Neural cell (in vitro differentiated cells): ENCODE measurements around the gene EIF2B2. TPM values are rescaled to one million over a fixed set of nuclear protein-coding genes. Genes with fewer than 3 reads are reported as not detected.

Source experiments
- H2AFZ ChIP-seq: fragments of 200-600, 300-800 bp; sonication (generic), shearing (Covaris generic); 2 replicates; pipeline ENCODE4 v1.6.0; 2014; ENCODE audit warnings: low read depth, mild to moderate bottlenecking, antibody characterized with exemption, low read length, moderate library complexity
- H3F3A ChIP-seq: fragments of 200-600 bp; shearing (Covaris generic); 2 replicates; pipeline ENCODE4 v1.6.1; 2016; ENCODE audit warnings: mild to moderate bottlenecking, moderate library complexity, mixed read lengths, antibody characterized with exemption, low read length; ENCODE audit not compliant: insufficient read depth, poor library complexity, severe bottlenecking
- H3K27ac ChIP-seq: fragments of 200-600, 300-800 bp; sonication (generic), shearing (Covaris generic); 2 replicates; pipeline ENCODE4 v1.5.1; 2014; ENCODE audit warnings: mild to moderate bottlenecking, low read length, moderate library complexity
- H3K27me3 ChIP-seq: fragments of 300-800, 200-600 bp; sonication (generic), shearing (Covaris generic); 2 replicates; pipeline ENCODE4 v1.6.0; 2014; ENCODE audit warnings: mild to moderate bottlenecking, low read depth, low read length, moderate library complexity; ENCODE audit not compliant: insufficient read depth
- H3K36me3 ChIP-seq: fragments of 300-800, 200-600 bp; sonication (generic), shearing (Covaris generic); 2 replicates; pipeline ENCODE4 v1.5.1; 2014; ENCODE audit warnings: mild to moderate bottlenecking, antibody characterized with exemption, low read length, moderate library complexity; ENCODE audit not compliant: insufficient read depth
- H3K4me2 ChIP-seq: fragments of 300-800, 200-600 bp; sonication (generic), shearing (Covaris generic); 2 replicates; pipeline ENCODE4 v1.6.0; 2014; ENCODE audit warnings: mild to moderate bottlenecking, low read length
- H3K4me3 ChIP-seq: fragments of 300-800, 200-600 bp; sonication (generic), shearing (Covaris generic); 2 replicates; pipeline ENCODE4 v1.5.1; 2014; ENCODE audit warnings: mild to moderate bottlenecking, low read length, moderate library complexity
- H3K79me2 ChIP-seq: fragments of 200-600 bp; shearing (Covaris generic); replicated peaks from 2 replicates; pipeline ENCODE4 v1.6.0; 2014; ENCODE audit warnings: mild to moderate bottlenecking, low read length, moderate library complexity; ENCODE audit not compliant: insufficient read depth
- H3K9ac ChIP-seq: fragments of 300-800, 200-600 bp; sonication (generic), shearing (Covaris generic); 2 replicates; pipeline ENCODE4 v1.6.1; 2016; ENCODE audit warnings: mild to moderate bottlenecking, low read length, mixed read lengths
- H3K9me2 ChIP-seq: fragments of 200-600 bp; shearing (Covaris generic); 2 replicates; pipeline ENCODE4 v1.6.1; 2016; ENCODE audit warnings: mild to moderate bottlenecking, low read length, mixed read lengths; ENCODE audit not compliant: insufficient read depth
- H3K9me3 ChIP-seq: fragments of 200-600, 300-800 bp; sonication (generic), shearing (Covaris generic); 2 replicates; pipeline ENCODE4 v1.6.1; 2016; ENCODE audit warnings: mild to moderate bottlenecking, mixed run types, low read length, moderate library complexity, mixed read lengths
- H4K20me1 ChIP-seq: fragments of 200-600 bp; shearing (Covaris generic); 2 replicates; pipeline ENCODE4 v1.6.1; 2016; ENCODE audit warnings: mild to moderate bottlenecking, mixed run types; ENCODE audit not compliant: insufficient read depth
- EP300 ChIP-seq: fragments of 450-650 bp; conservative IDR thresholded peaks from 2 replicates; pipeline ENCODE4 v1.6.1; 2014; ENCODE audit warnings: antibody characterized with exemption, mild to moderate bottlenecking, moderate library complexity; ENCODE audit not compliant: poor library complexity, severe bottlenecking
- EZH2 ChIP-seq: fragments of 200-600, 300-800 bp; shearing (Covaris generic), sonication (generic); IDR thresholded peaks from 2 replicates; pipeline ENCODE4 v1.6.1; 2014; ENCODE audit warnings: antibody characterized with exemption, low read length, borderline replicate concordance, mild to moderate bottlenecking; ENCODE audit not compliant: insufficient read depth, poor library complexity, severe bottlenecking
- MXI1 ChIP-seq: fragments of 450-650 bp; conservative IDR thresholded peaks from 2 replicates; pipeline ENCODE4 v1.6.1; 2014; ENCODE audit warnings: antibody characterized with exemption, mild to moderate bottlenecking; ENCODE audit not compliant: poor library complexity, severe bottlenecking
- POLR2AphosphoS5 ChIP-seq: IDR thresholded peaks from 2 replicates; pipeline ENCODE4 v1.6.1; 2012
- RAD21 ChIP-seq: fragments of 450-650 bp; conservative IDR thresholded peaks from 2 replicates; pipeline ENCODE4 v1.6.1; 2014; ENCODE audit warnings: antibody characterized with exemption, mild to moderate bottlenecking, moderate library complexity
- SMC3 ChIP-seq: fragments of 450-650 bp; conservative IDR thresholded peaks from 2 replicates; pipeline ENCODE4 v1.6.1; 2014; ENCODE audit warnings: antibody characterized with exemption, mild to moderate bottlenecking, moderate library complexity; ENCODE audit not compliant: poor library complexity
- TAF1 ChIP-seq: IDR thresholded peaks from 2 replicates; pipeline ENCODE4 v1.6.1; 2012; ENCODE audit warnings: low read depth
- polyA plus RNA-seq: library from polyadenylated mRNA; depleted of rRNA; stranded (reverse); fragments of >200 nt; gene quantifications from 2 replicates; pipeline ENCODE4 v1.2.3, GENCODE V29; 2014
- TF ChIP-seq, protein P1 (sequence below): fragments of 450-650 bp; IDR thresholded peaks from 2 replicates; pipeline ENCODE4 v1.5.1; 2014; ENCODE audit warnings: antibody characterized with exemption, mild to moderate bottlenecking, moderate library complexity; ENCODE audit not compliant: poor library complexity, severe bottlenecking
- TF ChIP-seq, protein P2 (sequence below): IDR thresholded peaks from 2 replicates; pipeline ENCODE4 v1.6.1; 2012; ENCODE audit warnings: borderline replicate concordance

EIF2B2 gene
- polyA plus RNA-seq, 1 donor from 2014 or later = 43.1 TPM

DNA sequence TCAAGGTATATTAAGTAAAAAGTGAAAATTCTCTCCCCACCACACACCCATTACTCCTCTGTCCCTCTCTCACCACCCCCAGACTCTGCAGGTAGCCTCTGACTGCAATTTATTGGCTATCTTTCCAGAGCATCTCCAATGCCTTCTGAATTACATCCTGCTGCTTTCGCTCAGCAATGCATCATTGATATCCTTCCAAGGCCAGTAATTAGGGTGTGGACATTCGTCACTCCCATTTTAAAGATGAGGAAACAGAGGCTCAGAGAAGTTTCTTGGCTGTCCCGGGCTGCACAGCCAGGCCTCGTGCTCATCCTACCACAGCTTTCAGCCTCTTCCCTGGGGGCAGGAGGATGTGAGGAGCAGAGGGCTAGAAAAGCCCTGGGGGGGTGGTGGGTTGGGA is 23.7 kb upstream of the EIF2B2 start:
- H3K4me2 ChIP-seq = no peak overlapping the region
- H3K27ac ChIP-seq = no peak overlapping the region
- H3K9me2 ChIP-seq = no peaks in the 10 kb centered on the region
- H2AFZ ChIP-seq = no peak overlapping the region
- no peaks in the 10 kb centered on the region for H3K36me3 ChIP-seq
- no peak overlapping the region for H3K9ac ChIP-seq
- TF ChIP-seq EP300 (no peak), POLR2AphosphoS5 (no peak), TAF1 (no peak), MXI1 (no peak)
- no peaks in the 10 kb centered on the region for H3K79me2 ChIP-seq
- no peak overlapping the region for H3K4me3 ChIP-seq
- no peaks in the 10 kb centered on the region for H3F3A ChIP-seq
- no peaks in the 10 kb centered on the region for H4K20me1 ChIP-seq
- H3K27me3 ChIP-seq = no peaks in the 10 kb centered on the region
- no peaks in the 10 kb centered on the region for H3K9me3 ChIP-seq

DNA sequence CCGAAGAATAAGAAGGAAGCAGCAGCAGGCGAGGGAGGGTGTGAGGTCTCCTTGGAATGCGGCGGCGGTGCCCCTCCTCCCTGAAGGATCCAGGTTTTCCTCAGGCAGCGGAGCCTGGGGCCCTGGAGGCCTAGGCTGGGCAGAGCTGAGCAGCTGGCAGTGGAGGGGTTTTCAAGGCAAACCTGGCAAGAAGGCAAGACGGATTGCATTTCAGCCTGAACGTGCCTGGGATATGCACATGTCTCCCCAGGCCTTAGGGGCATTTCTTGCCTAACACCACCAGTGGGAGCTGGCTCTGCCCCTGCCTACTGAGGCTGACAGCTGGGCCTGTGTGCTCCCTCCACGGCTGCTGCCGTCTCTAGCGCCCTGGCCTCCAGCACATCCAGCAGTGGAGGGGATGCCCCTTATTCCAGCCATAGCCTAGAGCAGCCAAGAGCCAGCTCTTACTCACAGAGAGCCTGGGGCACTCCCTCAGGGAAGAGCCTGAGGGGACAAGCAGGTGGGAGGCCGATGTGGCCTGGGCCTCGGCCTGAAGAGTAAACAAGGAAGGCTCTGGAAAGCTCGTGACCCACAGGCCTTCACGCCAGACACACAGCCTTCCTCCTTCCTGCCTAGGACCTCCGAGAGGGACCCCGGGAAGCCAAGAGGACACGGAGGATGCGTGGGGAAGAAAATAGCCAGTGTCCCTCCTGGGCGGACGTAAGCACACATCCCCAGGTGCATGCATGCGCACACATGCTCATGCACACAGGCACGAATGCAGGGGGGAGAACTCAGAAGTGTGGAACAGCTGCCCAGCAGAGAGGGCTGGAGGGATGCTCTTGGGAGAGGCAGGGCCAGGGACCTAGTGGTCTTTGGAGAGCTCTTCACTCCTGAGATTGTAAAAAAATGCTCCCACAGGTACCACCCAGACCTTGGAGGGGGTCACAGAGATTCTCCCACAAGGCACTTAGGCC is 23.0 kb upstream of the EIF2B2 start:
- H2AFZ ChIP-seq = no peak overlapping the region
- no peaks in the 10 kb centered on the region for H3F3A ChIP-seq
- no peak overlapping the region for H3K27ac ChIP-seq
- H3K4me3 ChIP-seq = no peak overlapping the region
- H3K9ac ChIP-seq = no peak overlapping the region
- no peaks in the 10 kb centered on the region for H3K9me3 ChIP-seq
- no peak overlapping the region for H3K4me2 ChIP-seq
- TF ChIP-seq, protein P1, sequence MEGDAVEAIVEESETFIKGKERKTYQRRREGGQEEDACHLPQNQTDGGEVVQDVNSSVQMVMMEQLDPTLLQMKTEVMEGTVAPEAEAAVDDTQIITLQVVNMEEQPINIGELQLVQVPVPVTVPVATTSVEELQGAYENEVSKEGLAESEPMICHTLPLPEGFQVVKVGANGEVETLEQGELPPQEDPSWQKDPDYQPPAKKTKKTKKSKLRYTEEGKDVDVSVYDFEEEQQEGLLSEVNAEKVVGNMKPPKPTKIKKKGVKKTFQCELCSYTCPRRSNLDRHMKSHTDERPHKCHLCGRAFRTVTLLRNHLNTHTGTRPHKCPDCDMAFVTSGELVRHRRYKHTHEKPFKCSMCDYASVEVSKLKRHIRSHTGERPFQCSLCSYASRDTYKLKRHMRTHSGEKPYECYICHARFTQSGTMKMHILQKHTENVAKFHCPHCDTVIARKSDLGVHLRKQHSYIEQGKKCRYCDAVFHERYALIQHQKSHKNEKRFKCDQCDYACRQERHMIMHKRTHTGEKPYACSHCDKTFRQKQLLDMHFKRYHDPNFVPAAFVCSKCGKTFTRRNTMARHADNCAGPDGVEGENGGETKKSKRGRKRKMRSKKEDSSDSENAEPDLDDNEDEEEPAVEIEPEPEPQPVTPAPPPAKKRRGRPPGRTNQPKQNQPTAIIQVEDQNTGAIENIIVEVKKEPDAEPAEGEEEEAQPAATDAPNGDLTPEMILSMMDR = no peak
- TF ChIP-seq MXI1 = no peak
- TF ChIP-seq EP300 = no peak
- no peak for TF ChIP-seq POLR2AphosphoS5
- TF ChIP-seq RAD21 = no peak
- no peak for TF ChIP-seq SMC3
- no peak for TF ChIP-seq EZH2
- TF ChIP-seq TAF1 = no peak
- TF ChIP-seq, protein P2, sequence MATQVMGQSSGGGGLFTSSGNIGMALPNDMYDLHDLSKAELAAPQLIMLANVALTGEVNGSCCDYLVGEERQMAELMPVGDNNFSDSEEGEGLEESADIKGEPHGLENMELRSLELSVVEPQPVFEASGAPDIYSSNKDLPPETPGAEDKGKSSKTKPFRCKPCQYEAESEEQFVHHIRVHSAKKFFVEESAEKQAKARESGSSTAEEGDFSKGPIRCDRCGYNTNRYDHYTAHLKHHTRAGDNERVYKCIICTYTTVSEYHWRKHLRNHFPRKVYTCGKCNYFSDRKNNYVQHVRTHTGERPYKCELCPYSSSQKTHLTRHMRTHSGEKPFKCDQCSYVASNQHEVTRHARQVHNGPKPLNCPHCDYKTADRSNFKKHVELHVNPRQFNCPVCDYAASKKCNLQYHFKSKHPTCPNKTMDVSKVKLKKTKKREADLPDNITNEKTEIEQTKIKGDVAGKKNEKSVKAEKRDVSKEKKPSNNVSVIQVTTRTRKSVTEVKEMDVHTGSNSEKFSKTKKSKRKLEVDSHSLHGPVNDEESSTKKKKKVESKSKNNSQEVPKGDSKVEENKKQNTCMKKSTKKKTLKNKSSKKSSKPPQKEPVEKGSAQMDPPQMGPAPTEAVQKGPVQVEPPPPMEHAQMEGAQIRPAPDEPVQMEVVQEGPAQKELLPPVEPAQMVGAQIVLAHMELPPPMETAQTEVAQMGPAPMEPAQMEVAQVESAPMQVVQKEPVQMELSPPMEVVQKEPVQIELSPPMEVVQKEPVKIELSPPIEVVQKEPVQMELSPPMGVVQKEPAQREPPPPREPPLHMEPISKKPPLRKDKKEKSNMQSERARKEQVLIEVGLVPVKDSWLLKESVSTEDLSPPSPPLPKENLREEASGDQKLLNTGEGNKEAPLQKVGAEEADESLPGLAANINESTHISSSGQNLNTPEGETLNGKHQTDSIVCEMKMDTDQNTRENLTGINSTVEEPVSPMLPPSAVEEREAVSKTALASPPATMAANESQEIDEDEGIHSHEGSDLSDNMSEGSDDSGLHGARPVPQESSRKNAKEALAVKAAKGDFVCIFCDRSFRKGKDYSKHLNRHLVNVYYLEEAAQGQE = no peak
- no peaks in the 10 kb centered on the region for H3K27me3 ChIP-seq
- no peaks in the 10 kb centered on the region for H4K20me1 ChIP-seq
- H3K9me2 ChIP-seq = no peaks in the 10 kb centered on the region
- no peaks in the 10 kb centered on the region for H3K79me2 ChIP-seq
- H3K36me3 ChIP-seq = no peaks in the 10 kb centered on the region
